GM19193 (cell line): ENCODE results near the gene DDN.
A peak's percentile ranks its signal among the peaks of the same experiment; 100 is the strongest.

Source experiments
- POLR2A ChIP-seq: IDR thresholded peaks from 4 replicates; pipeline ENCODE4 v1.6.1; 2011; ENCODE audit not compliant: insufficient read depth, insufficient read length; ENCODE audit errors: extremely low read depth

Gene DDN

GRCh38 chr12:48999371-49000131 lies at the start of gene DDN:
TSS of gene DDN (minus strand) at chr12:48999375. CDS start at chr12:48999287, 88 bp downstream.
- peak; percentile 57 for TF ChIP-seq POLR2A

GRCh38 chr12:49048953-49049352 lies 49.8 kb upstream of the DDN start:
- no peak for TF ChIP-seq POLR2A

- no peak for TF ChIP-seq POLR2A
These were observed 47.1 kb upstream of the DDN start for GRCh38 chr12:49046129-49046895.

GRCh38 chr12:49044660-49045059 lies 45.5 kb upstream of the DDN start:
- TF ChIP-seq POLR2A, result no peak

GRCh38 chr12:49043856-49044258 lies 44.7 kb upstream of the DDN start:
- TF ChIP-seq POLR2A, result no peak

GRCh38 chr12:49043241-49043640 lies 44.1 kb upstream of the DDN start:
- no peak for TF ChIP-seq POLR2A

GRCh38 chr12:49041881-49042484 lies 42.8 kb upstream of the DDN start:
- TF ChIP-seq POLR2A, result no peak

- no peak for TF ChIP-seq POLR2A
These were observed 42.1 kb upstream of the DDN start for GRCh38 chr12:49041036-49041880.

GRCh38 chr12:49040364-49040855 lies 41.2 kb upstream of the DDN start:
- no peak for TF ChIP-seq POLR2A

- no peak for TF ChIP-seq POLR2A
These were observed 40.5 kb upstream of the DDN start for GRCh38 chr12:49039421-49040363.

- TF ChIP-seq POLR2A, result no peak
These were observed 39.2 kb upstream of the DDN start for GRCh38 chr12:49038291-49038955.

- no peak for TF ChIP-seq POLR2A
These were observed 38.7 kb upstream of the DDN start for GRCh38 chr12:49037947-49038237.
